Ovary (tissue), 9 donors: ENCODE measurements around the gene TNFSF11. TPM values are rescaled to one million over a fixed set of nuclear protein-coding genes. Genes with fewer than 3 reads are reported as not detected.

Experiments used
- DNase-seq, 5 donors: peaks; one replicate each; pipeline ENCODE4 v3.0.0-alpha.2; 2019 to 2020
- H3K27ac ChIP-seq, 2 donors: fragments of 200-600 bp; one replicate each; pipeline versions ENCODE4 v1.5.1 to v1.8.0; 2019 to 2022
- H3K27me3 ChIP-seq: fragments of 200-600 bp; one replicate; pipeline ENCODE4 v1.8.0; 2022
- H3K36me3 ChIP-seq: fragments of 200-600 bp; sonication (generic); one replicate; pipeline ENCODE4 v1.5.1; 2019
- H3K4me1 ChIP-seq: one replicate; pipeline ENCODE4 v1.8.1; 2013; ENCODE audit warnings: mild to moderate bottlenecking, moderate library complexity; ENCODE audit not compliant: insufficient read depth
- H3K4me3 ChIP-seq: fragments of 200-600 bp; sonication (generic); one replicate; pipeline ENCODE4 v1.5.1; 2017
- H3K9me3 ChIP-seq, 2 donors: fragments of 200-600 bp in 1 of 2; sonication (generic) in 1 of 2; one replicate each; pipeline versions ENCODE4 v1.5.1 to v1.8.1; 2013 to 2019; ENCODE audit warnings: mild to moderate bottlenecking in 1 of 2, moderate library complexity in 1 of 2
- CTCF ChIP-seq, 3 donors: fragments of 450-650 bp in 2 of 3; fragments of 200-600 bp in 1 of 3; IDR thresholded peaks; one replicate each; pipeline versions ENCODE4 v1.5.1 to v1.8.0; 2016 to 2022; ENCODE audit warnings: antibody characterized with exemption in 3 of 3, mild to moderate bottlenecking in 1 of 3
- EP300 ChIP-seq: sonication (generic); formaldehyde crosslinking; IDR thresholded peaks from one replicate; pipeline ENCODE4 v1.6.1; 2017; ENCODE audit warnings: antibody characterized with exemption
- POLR2A ChIP-seq: fragments of 450-650 bp; IDR thresholded peaks from one replicate; pipeline ENCODE4 v1.6.1; 2017; ENCODE audit warnings: antibody characterized with exemption, mild to moderate bottlenecking, moderate library complexity
- WGBS, 3 donors: extraction: QIAGEN DNeasy Blood & Tissue Kit in 1 of 3; methylation state at CpG; one replicate each; pipeline versions ENCODE4 v1.1.5 to v1.1.7; 2013 to 2017; 5-methylcytosine and 5-hydroxymethylcytosine counted together
- intact Hi-C, 4 donors: fragments of 100-400 bp; cut with DNase I; formaldehyde crosslinking; loops; one replicate each; pipeline versions ENCODE4 v1.11.0 to v1.15.1; 2022 to 2023
- polyA plus RNA-seq, 2 donors: library from polyadenylated mRNA; stranded (reverse); fragments of 200-250 nt in 1 of 2; fragments of 350-450 nt in 1 of 2; fragmentation: Illumina TruSeq in 1 of 2; extraction: RNeasy Lipid Tissue Mini Kit (QIAGEN cat#74804) in 1 of 2; gene quantifications; one replicate each; pipeline ENCODE4 v1.2.3, GENCODE V29; 2013 to 2014
- total RNA-seq, 7 donors: library from RNA; depleted of rRNA in 2 of 7; stranded (reverse); fragments of >200 nt in 2 of 7; fragmentation: NEBNext Ultra II Directional in 3 of 7; extraction: Animal tissue kit (Norgen Biotek cat#: 25700) in 3 of 7; gene quantifications; one replicate each; pipeline versions ENCODE4 v1.1.0 to v1.2.4, GENCODE V29; 2016 to 2023
- donor health status: DM: no; HTN: no; CAD: no; lungs with moderate emphysema.
- donor health status: DM: no; HTN: no; CAD: no.
- donor health status: Bipolar disorder and iron deficiency.
- donor health status: DM: yes; HTN: yes; CAD: no.
- donor health status: DM: no; HTN: no; CAD: no.
- donor health status: DM: yes; HTN: yes; CAD: no.

Gene TNFSF11
- total and polyA plus RNA-seq, 9 donors = 0.13 TPM; not detected in 8

GRCh38 chr13:42651936-42652641 lies 78.1 kb downstream of the TNFSF11 start:
- Histone ChIP-seq H3K36me3 (no peaks in the 10 kb centered on the region), H3K27ac (no peak overlapping the region), H3K4me1 (no peaks in the 10 kb centered on the region), H3K27me3 (no peaks in the 10 kb centered on the region), H3K9me3 (no peaks in the 10 kb centered on the region), H3K4me3 (no peak overlapping the region)
- TF ChIP-seq POLR2A = no peak
- no peak for TF ChIP-seq CTCF (IDR thresholded peaks at IDR 0.05)
- no peak for TF ChIP-seq EP300
- intact Hi-C loops = no loop called here
- no peak for DNase-seq
- WGBS, 3 donors = 79 to 92% (median 81%) methylated on average over 6 of the region's 6 CpGs

- intact Hi-C loops = no loop called here
- no peak overlapping the region for H3K27ac ChIP-seq
- 93 to 100% (median 97%) methylated on average over 1 of the region's 1 CpG for WGBS, 3 donors
- no peaks in the 10 kb centered on the region for H3K36me3 ChIP-seq
- H3K27me3 ChIP-seq = no peaks in the 10 kb centered on the region
- no peak for DNase-seq
- H3K4me3 ChIP-seq = no peak overlapping the region
- H3K9me3 ChIP-seq = no peaks in the 10 kb centered on the region
- H3K4me1 ChIP-seq = no peaks in the 10 kb centered on the region
- TF ChIP-seq POLR2A = no peak
- TF ChIP-seq CTCF (IDR thresholded peaks at IDR 0.05) = no peak
- no peak for TF ChIP-seq EP300
These were observed 78.9 kb downstream of the TNFSF11 start for GRCh38 chr13:42652642-42653415.

DNA sequence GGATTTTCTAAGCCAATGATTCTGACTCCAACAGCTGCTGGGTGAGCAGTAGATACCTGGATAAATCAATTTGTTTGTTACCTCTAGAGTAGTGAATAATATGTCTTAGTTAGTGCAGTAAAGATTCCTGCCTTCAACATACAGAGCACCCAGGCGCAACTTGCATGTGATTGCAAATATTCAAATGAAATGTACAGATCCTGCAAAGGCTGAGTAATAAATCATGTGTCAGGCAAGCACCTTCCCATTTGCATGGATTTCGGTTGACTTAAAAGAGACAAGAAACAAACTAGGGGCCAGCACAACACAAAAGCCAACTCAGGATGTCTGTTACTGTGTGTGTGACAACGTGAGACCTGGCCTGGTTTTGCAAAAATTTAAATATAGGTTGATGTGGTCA lies 79.7 kb downstream of the TNFSF11 start:
- Histone ChIP-seq H3K4me1 (no peaks in the 10 kb centered on the region), H3K36me3 (no peaks in the 10 kb centered on the region), H3K27ac (no peak overlapping the region), H3K27me3 (no peaks in the 10 kb centered on the region), H3K9me3 (no peaks in the 10 kb centered on the region), H3K4me3 (no peak overlapping the region)
- DNase-seq = no peak
- no peak for TF ChIP-seq CTCF (IDR thresholded peaks at IDR 0.05)
- no peak for TF ChIP-seq EP300
- whole genome bisulfite sequencing, 3 donors = 83 to 87% (median 87%) methylated on average over 3 of the region's 3 CpGs
- intact Hi-C loops = no loop called here

- intact Hi-C loops = no loop called here
- no peaks in the 10 kb centered on the region for H3K9me3 ChIP-seq
- H3K4me3 ChIP-seq = no peak overlapping the region
- H3K4me1 ChIP-seq = no peaks in the 10 kb centered on the region
- DNase-seq = no peak
- no peaks in the 10 kb centered on the region for H3K27me3 ChIP-seq
- TF ChIP-seq CTCF (IDR thresholded peaks at IDR 0.05) (no peak), POLR2A (no peak), EP300 (no peak)
- no peak overlapping the region for H3K27ac ChIP-seq
- H3K36me3 ChIP-seq = no peaks in the 10 kb centered on the region
These were observed 80.3 kb downstream of the TNFSF11 start for GRCh38 chr13:42654212-42654611.
